Body of pancreas (tissue), 4 donors: ENCODE data around the gene WDR27.

Source experiments
- CTCF ChIP-seq, 7 experiments: fragments of 450-650 bp in 4 of 7; fragments of 200-600 bp in 3 of 7; sonication (generic) in 3 of 7; IDR thresholded peaks; one replicate each; pipeline ENCODE4 v1.5.1; 2016 to 2019; ENCODE audit warnings: antibody characterized with exemption in 7 of 7
- POLR2A ChIP-seq, 3 donors: fragments of 450-650 bp; IDR thresholded peaks; one replicate each; pipeline ENCODE4 v1.6.1; 2016; ENCODE audit warnings: antibody characterized with exemption in 3 of 3, mild to moderate bottlenecking in 2 of 3

GRCh38 chr6:169701954-169702839 lies at the start of gene WDR27, which contains the start of gene C6orf120:
- TF ChIP-seq CTCF (IDR thresholded peaks at IDR 0.05) (peak in 3 of 7 experiments; percentile 5 to 24 (median 8)), POLR2A (IDR thresholded peaks at IDR 0.05) (peak; percentile 89 to 97 (median 95))
